ENCODE data around the gene SLC35A5. TPM values are rescaled to one million over a fixed set of nuclear protein-coding genes. Genes with fewer than 3 reads are reported as not detected.

Gene SLC35A5
- total and polyA plus RNA-seq, 2 of the 13 experiments (the other 11 are each of a cell fraction or from before 2014, with no cell fraction given), result 15.5 to 26.5 TPM

DNA sequence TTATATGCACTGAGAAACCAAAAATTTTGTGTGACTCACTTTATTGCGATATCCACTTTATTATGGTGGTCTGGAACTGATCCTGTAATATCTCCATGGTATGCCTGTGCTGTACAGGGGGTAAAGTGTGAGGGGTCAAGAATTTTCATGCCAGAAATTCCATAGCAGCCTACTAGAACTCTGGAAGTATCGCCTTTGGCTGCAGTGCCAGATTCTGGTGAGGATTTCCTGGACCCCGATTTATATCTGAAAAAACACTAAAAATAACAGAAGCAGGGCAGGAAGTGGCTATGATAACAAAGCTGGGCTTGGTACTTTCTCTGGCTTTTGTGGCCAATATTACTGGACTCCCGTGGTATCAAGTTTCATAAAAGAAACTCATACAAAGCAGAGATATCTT, 42.7 kb downstream of the SLC35A5 start:
- Histone ChIP-seq H3K27me3 (ENCODE audit: control insufficient read depth in 1 of 2, insufficient read depth in 2 of 2, low read length in 2 of 2) (no peaks in the 10 kb centered on the region), H3K9me3 (ENCODE audit: low read length) (no peaks in the 10 kb centered on the region), H4K20me1 (ENCODE audit: insufficient read depth, low read length) (no peaks in the 10 kb centered on the region), H3K27ac (ENCODE audit: extremely low read length, insufficient read depth, low read length) (no peak overlapping the region), H3K36me3 (replicated peaks in 1 of 2; ENCODE audit: control insufficient read depth in 1 of 2, insufficient read depth in 2 of 2, low read length in 2 of 2) (no peaks in the 10 kb centered on the region), H3K9ac (ENCODE audit: insufficient read depth, low read depth, low read length) (no peak overlapping the region), H3K79me2 (ENCODE audit: insufficient read depth, low read length) (no peaks in the 10 kb centered on the region), H3K4me1 (ENCODE audit: insufficient read depth, low read length) (no peaks in the 10 kb centered on the region), H3K4me2 (ENCODE audit: low read depth, low read length) (no peak overlapping the region), H3K4me3 (replicated peaks in 1 of 3; ENCODE audit: insufficient read depth in 1 of 3, low read depth in 2 of 3, low read length in 3 of 3) (no peak overlapping the region), H2AFZ (ENCODE audit: low read length) (no peak overlapping the region)
- intact Hi-C loops (cut with micrococcal nuclease; ENCODE audit: unreplicated experiment), result no loop called here
- no peak for DNase-seq (ENCODE audit: low spot score)
- no peak for FAIRE-seq
- no TSS peak for BruUV-seq (replicated peaks)
- ChIA-PET CTCF (ENCODE audit: low intra/inter-chr PET ratio, low total read pairs) (no interaction called here), POLR2A (no interaction called here)
- 47% methylated on average over 4 of the region's 4 CpGs for WGBS (ENCODE audit: low lambda C conversion rate)
- ATAC-seq, result no peak
- TF ChIP-seq ELF1 (CRISPR knock-in tag; IDR thresholded peaks at IDR 0.05) (no peak), ZNF75D (CRISPR knock-in tag; IDR thresholded peaks at IDR 0.05; ENCODE audit: borderline replicate concordance) (no peak), ZNF207 (IDR thresholded peaks at IDR 0.05; ENCODE audit: borderline replicate concordance) (no peak), PHF21A (CRISPR knock-in tag; IDR thresholded peaks at IDR 0.05) (no peak), ZKSCAN8 (CRISPR knock-in tag; IDR thresholded peaks at IDR 0.05; ENCODE audit: borderline replicate concordance) (no peak), CBX1 (IDR thresholded peaks at IDR 0.05; ENCODE audit: low read depth) (no peak), ATAD3A (CRISPR knock-in tag; IDR thresholded peaks at IDR 0.05) (no peak), ZNF83 (CRISPR knock-in tag; IDR thresholded peaks at IDR 0.05; ENCODE audit: borderline replicate concordance) (no peak), ZNF629 (CRISPR knock-in tag; conservative IDR thresholded peaks at IDR 0.05) (no peak), GFI1 (CRISPR knock-in tag; IDR thresholded peaks at IDR 0.05; ENCODE audit: borderline replicate concordance) (no peak), MEIS2 (CRISPR knock-in tag; IDR thresholded peaks at IDR 0.05) (no peak)
- TF ChIP-seq, protein P1, sequence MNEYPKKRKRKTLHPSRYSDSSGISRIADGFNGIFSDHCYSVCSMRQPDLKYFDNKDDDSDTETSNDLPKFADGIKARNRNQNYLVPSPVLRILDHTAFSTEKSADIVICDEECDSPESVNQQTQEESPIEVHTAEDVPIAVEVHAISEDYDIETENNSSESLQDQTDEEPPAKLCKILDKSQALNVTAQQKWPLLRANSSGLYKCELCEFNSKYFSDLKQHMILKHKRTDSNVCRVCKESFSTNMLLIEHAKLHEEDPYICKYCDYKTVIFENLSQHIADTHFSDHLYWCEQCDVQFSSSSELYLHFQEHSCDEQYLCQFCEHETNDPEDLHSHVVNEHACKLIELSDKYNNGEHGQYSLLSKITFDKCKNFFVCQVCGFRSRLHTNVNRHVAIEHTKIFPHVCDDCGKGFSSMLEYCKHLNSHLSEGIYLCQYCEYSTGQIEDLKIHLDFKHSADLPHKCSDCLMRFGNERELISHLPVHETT (CRISPR knock-in tag; conservative IDR thresholded peaks at IDR 0.05), result no peak
- TF ChIP-seq, protein P2, sequence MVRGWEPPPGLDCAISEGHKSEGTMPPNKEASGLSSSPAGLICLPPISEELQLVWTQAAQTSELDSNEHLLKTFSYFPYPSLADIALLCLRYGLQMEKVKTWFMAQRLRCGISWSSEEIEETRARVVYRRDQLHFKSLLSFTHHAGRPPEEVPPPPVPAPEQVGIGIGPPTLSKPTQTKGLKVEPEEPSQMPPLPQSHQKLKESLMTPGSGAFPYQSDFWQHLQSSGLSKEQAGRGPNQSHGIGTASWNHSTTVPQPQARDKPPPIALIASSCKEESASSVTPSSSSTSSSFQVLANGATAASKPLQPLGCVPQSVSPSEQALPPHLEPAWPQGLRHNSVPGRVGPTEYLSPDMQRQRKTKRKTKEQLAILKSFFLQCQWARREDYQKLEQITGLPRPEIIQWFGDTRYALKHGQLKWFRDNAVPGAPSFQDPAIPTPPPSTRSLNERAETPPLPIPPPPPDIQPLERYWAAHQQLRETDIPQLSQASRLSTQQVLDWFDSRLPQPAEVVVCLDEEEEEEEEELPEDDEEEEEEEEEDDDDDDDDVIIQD (CRISPR knock-in tag; IDR thresholded peaks at IDR 0.05; ENCODE audit: low read depth), result no peak
- in situ Hi-C loops (cut with HindIII; ENCODE audit: extremely low pct_ligation_motif_present, low pct_unique_long_range_greater_than_20kb), result no loop called here

Data from HepG2 (cell line).